NCI-H526 treated with DMSO at 0.1 percent for 48 hours (cell line): ENCODE measurements around the gene ELP2.
A peak's percentile ranks its signal among the peaks of the same experiment; 100 is the strongest.
"Not testable (repeated sequence)": the region's sequence is repeated elsewhere in the genome, so short reads cannot be mapped to it uniquely, and the experiment has no call there.

Source experiments
- DNase-seq: peaks from one replicate; lab custom pipeline; 2025; lab: John Stamatoyannopoulos, UW

The ELP2 gene

GRCh38 chr18:36160959-36161371 lies 31.3 kb downstream of the ELP2 start:
- DNase-seq, result no peak

GRCh38 chr18:36162981-36163380 lies 33.3 kb downstream of the ELP2 start:
- no peak for DNase-seq

GRCh38 chr18:36167692-36168218 lies 38.1 kb downstream of the ELP2 start:
- no peak for DNase-seq

GRCh38 chr18:36168296-36168695 lies 38.6 kb downstream of the ELP2 start:
- not testable (repeated sequence) for DNase-seq

GRCh38 chr18:36169938-36170337 lies 40.2 kb downstream of the ELP2 start:
- DNase-seq, result no peak

GRCh38 chr18:36175481-36175880 lies 45.8 kb downstream of the ELP2 start:
- no peak for DNase-seq

- DNase-seq, result no peak
Observed at GRCh38 chr18:36176177-36176584, 46.5 kb downstream of the ELP2 start.

- no peak for DNase-seq
Observed at GRCh38 chr18:36176711-36177110, 47.0 kb downstream of the ELP2 start.

- no peak for DNase-seq
Observed at GRCh38 chr18:36177913-36178312, 48.2 kb downstream of the ELP2 start.

GRCh38 chr18:36179562-36180355 lies 50.1 kb downstream of the ELP2 start:
- DNase-seq, result no peak

- DNase-seq, result no peak
Observed at GRCh38 chr18:36181441-36181840, 51.7 kb downstream of the ELP2 start.

GRCh38 chr18:36181898-36182506 lies 52.3 kb downstream of the ELP2 start:
- no peak for DNase-seq

- no peak for DNase-seq
Observed at GRCh38 chr18:36183033-36183432, 53.3 kb downstream of the ELP2 start.

GRCh38 chr18:36183987-36184386 lies 54.3 kb downstream of the ELP2 start:
- DNase-seq, result no peak

- DNase-seq, result peak; percentile 59
Observed at GRCh38 chr18:36185157-36185556, 55.5 kb downstream of the ELP2 start.

- DNase-seq, result no peak
Observed at GRCh38 chr18:36185901-36186460, 56.3 kb downstream of the ELP2 start.

GRCh38 chr18:36186461-36187192 lies 56.9 kb downstream of the ELP2 start:
- no peak for DNase-seq

- no peak for DNase-seq
Observed at GRCh38 chr18:36187193-36187825, 57.6 kb downstream of the ELP2 start, which contains the start of gene MOCOS. Gene MOCOS (plus strand): TSS chr18:36187497. CDS start chr18:36187540, 43 bp downstream.

- DNase-seq, result no peak
Observed at GRCh38 chr18:36187826-36188721, 58.4 kb downstream of the ELP2 start.

GRCh38 chr18:36188916-36189315 lies 59.2 kb downstream of the ELP2 start:
- no peak for DNase-seq

- no peak for DNase-seq
Observed at GRCh38 chr18:36189486-36189885, 59.8 kb downstream of the ELP2 start.
